Measurements from ENCODE around the gene ANKRD44.

ANKRD44 gene

GRCh38 chr2:197215748-197216360, 94.7 kb downstream of the ANKRD44 start:
- TF ChIP-seq CTCF (IDR thresholded peaks at IDR 0.05; ENCODE audit: control extremely low read depth, extremely low read depth, low read depth, missing control alignments) = no peak
- ChIA-PET POLR2A (no interaction called here), CTCF (interaction anchor here (1.4 to 4.0 kb wide), 3 partner anchors 10 to 37 kb away, joined by 3 to 18 read pairs (median 7); no protein-coding TSS in a partner anchor)
- DNase-seq (ENCODE audit: extremely low spot score) = no peak

GRCh38 chr2:197212344-197213262, 98.0 kb downstream of the ANKRD44 start:
- CTCF ChIA-PET = interaction anchor here (0.7 to 4.0 kb wide), 11 partner anchors 10 to 166 kb away, joined by 3 to 18 read pairs (median 3); no protein-coding TSS in a partner anchor
- no peak for DNase-seq (ENCODE audit: extremely low spot score)
- no peak for TF ChIP-seq CTCF (IDR thresholded peaks at IDR 0.05; ENCODE audit: control extremely low read depth, extremely low read depth, low read depth, missing control alignments)
- POLR2A ChIA-PET = interaction anchor here (0.9 kb wide), 1 partner anchor 287 kb away, joined by 3 read pairs; the partner anchor contains the start of genes HSPD1 and HSPE1

- DNase-seq (ENCODE audit: extremely low spot score) = no peak
- no peak for TF ChIP-seq CTCF (IDR thresholded peaks at IDR 0.05; ENCODE audit: control extremely low read depth, extremely low read depth, low read depth, missing control alignments)
- POLR2A ChIA-PET = interaction anchor here (0.9 kb wide), 1 partner anchor 288 kb away, joined by 3 read pairs; the partner anchor contains the start of genes HSPD1 and HSPE1
- CTCF ChIA-PET = interaction anchor here (0.7 to 4.0 kb wide), 9 partner anchors 9 to 165 kb away, joined by 3 to 18 read pairs (median 3); no protein-coding TSS in a partner anchor
These were observed 98.7 kb downstream of the ANKRD44 start for GRCh38 chr2:197211881-197212342.

GRCh38 chr2:197210430-197210829, 100.2 kb downstream of the ANKRD44 start:
- no peak for TF ChIP-seq CTCF (IDR thresholded peaks at IDR 0.05; ENCODE audit: control extremely low read depth, extremely low read depth, low read depth, missing control alignments)
- ChIA-PET CTCF (interaction anchor here (0.7 to 6.5 kb wide), 7 partner anchors 13 to 101 kb away, joined by 3 to 54 read pairs (median 4); no protein-coding TSS in a partner anchor), POLR2A (interaction anchor here (1.4 kb wide), 1 partner anchor 11 kb away, joined by 3 read pairs; no protein-coding TSS in a partner anchor)
- no peak for DNase-seq (ENCODE audit: extremely low spot score)

- DNase-seq (ENCODE audit: extremely low spot score) = peak; percentile 35
- POLR2A ChIA-PET = interaction anchor here (1.4 kb wide), 1 partner anchor 11 kb away, joined by 3 read pairs; no protein-coding TSS in a partner anchor
- CTCF ChIA-PET = interaction anchor here (0.7 to 6.5 kb wide), 7 partner anchors 12 to 102 kb away, joined by 3 to 54 read pairs (median 4); no protein-coding TSS in a partner anchor
- TF ChIP-seq CTCF (IDR thresholded peaks at IDR 0.05; ENCODE audit: control extremely low read depth, extremely low read depth, low read depth, missing control alignments) = no peak
These were observed 100.7 kb downstream of the ANKRD44 start for GRCh38 chr2:197209742-197210408.
